ENCODE measurements around the gene ETNPPL.

Gene ETNPPL

GRCh38 chr4:108703966-108704365, 58.9 kb downstream of the ETNPPL start:
- DNase-seq (no peak), ATAC-seq (replicated peaks) (no peak)
- Mint-ChIP-seq H3K27me3 (peaks cover 0 to 6% of the 10 kb centered on the region in 2 donors), H3K9me3 (no peaks in the 10 kb centered on the region), H3K4me3 (no peak overlapping the region), H3K4me1 (ENCODE audit: low read depth in 2 of 2) (peaks cover 5 to 12% of the 10 kb centered on the region in 2 donors), H3K36me3 (ENCODE audit: insufficient read depth) (no peaks in the 10 kb centered on the region), H3K27ac (no peak overlapping the region)

DNA sequence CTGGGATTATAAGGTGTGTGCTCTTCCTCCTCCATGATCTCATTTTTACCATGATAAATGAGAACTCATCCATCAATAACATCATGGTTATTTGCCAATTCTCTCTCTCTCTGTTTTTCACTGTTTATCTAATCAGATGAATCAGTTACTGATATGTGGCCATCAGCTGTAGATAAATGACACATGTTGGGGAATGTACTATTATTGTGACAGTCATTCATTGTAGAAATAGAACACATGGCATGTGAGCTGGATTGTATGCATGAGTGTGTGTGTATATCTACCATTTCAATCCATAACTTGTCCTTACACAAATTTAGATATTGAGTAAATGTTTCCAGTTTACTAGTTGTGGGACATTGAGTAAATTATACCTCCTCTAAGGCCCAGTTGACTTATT, 59.5 kb downstream of the ETNPPL start:
- no peaks in the 10 kb centered on the region for H3K9me3 Mint-ChIP-seq
- peaks cover 5% of the 10 kb centered on the region in 2 donors for H3K27me3 Mint-ChIP-seq
- H3K4me3 Mint-ChIP-seq = no peak overlapping the region
- H3K36me3 Mint-ChIP-seq (ENCODE audit: insufficient read depth) = no peaks in the 10 kb centered on the region
- peak overlapping the region in 1 of 2 donors; percentile 76 for H3K27ac Mint-ChIP-seq
- H3K4me1 Mint-ChIP-seq (ENCODE audit: low read depth in 2 of 2) = peaks cover 5 to 12% of the 10 kb centered on the region in 2 donors
- DNase-seq (no peak), ATAC-seq (replicated peaks) (no peak)

DNA sequence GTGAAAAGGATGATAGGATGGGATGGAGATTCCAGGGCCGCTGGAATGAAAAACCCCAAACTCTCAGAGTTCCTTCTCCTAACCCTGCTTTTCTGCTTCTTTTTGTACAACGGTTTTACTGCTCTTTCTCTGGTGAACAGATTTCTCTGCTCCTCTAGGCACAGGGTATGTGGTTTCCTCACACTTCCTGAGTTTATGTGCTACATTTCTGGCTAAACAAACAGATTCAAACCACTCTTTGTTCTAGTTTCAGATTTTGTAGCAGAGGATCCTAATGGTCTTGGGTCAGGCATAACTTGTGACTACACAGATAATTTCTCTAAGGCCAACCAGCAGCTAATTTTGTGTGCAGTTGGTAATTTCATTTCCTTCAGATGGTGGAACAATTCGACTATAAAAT, 59.9 kb downstream of the ETNPPL start:
- Mint-ChIP-seq H3K36me3 (ENCODE audit: insufficient read depth) (no peaks in the 10 kb centered on the region), H3K9me3 (no peaks in the 10 kb centered on the region), H3K4me3 (no peak overlapping the region), H3K27me3 (peaks cover 5 to 7% of the 10 kb centered on the region in 2 donors), H3K27ac (peak overlapping the region in 1 of 2 donors; percentile 76), H3K4me1 (ENCODE audit: low read depth in 2 of 2) (peaks cover 5 to 12% of the 10 kb centered on the region in 2 donors)
- peak; percentile 70 for ATAC-seq (replicated peaks)
- DNase-seq = no peak

DNA sequence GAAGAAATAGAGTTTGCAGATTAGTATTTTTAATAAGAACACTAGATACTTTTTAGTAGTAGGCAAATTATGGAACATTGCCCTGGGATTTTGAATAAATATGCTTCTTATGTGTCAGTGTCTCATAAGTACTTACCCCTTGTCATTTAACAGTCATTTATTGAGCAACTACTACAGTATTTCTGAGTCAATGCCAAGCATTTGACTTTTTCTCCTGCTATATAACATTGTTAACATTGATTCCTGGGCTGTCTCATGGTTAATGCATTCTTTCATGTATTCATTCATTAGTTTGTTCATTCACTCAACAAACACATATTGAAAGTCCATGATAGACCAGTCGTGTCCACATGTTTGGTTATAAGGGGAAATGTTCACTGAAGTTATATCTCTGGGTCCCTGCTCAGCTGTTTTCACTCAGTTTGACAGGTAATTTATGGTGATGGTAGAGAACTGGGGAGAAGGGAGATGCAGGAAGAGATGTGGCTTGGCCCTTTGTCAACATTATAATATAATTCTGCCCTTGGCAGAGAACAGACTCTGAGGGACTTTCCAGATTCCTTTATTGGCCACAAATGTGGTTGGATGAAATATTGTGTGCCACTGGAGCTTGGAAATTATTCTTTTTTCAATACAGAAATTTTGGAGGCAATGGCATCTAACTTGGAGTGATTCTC, 62.6 kb downstream of the ETNPPL start:
- Mint-ChIP-seq H3K27me3 (peaks cover 0 to 7% of the 10 kb centered on the region in 2 donors), H3K4me1 (ENCODE audit: low read depth in 2 of 2) (peaks cover 5 to 12% of the 10 kb centered on the region in 2 donors), H3K4me3 (no peak overlapping the region), H3K36me3 (ENCODE audit: insufficient read depth) (no peaks in the 10 kb centered on the region), H3K27ac (no peak overlapping the region), H3K9me3 (no peaks in the 10 kb centered on the region)
- peak; percentile 36 for ATAC-seq (replicated peaks)
- no peak for DNase-seq

DNA sequence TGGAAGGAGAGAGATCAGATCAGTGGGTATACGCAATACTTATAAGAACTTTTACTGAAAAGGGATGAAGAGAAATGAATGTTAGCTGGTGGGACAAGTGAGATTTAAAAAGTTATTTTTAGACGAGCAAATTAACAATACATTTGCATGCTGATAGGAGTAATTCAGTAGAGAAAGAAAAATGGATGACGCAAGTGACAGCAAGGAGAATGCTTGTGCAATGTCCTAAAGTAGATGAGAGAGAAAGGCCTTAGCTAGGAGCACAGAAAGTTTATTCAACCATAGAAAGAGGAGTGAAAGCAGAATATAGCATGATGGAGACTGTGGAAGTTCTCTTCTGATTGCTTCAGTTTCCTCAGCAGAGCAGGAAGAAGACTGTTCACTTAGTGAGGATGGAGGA, 66.7 kb downstream of the ETNPPL start:
- no peak for ATAC-seq (replicated peaks)
- no peak for DNase-seq
- H3K9me3 Mint-ChIP-seq = no peaks in the 10 kb centered on the region
- H3K4me1 Mint-ChIP-seq (ENCODE audit: low read depth in 2 of 2) = peaks cover 0 to 4% of the 10 kb centered on the region in 2 donors
- H3K27ac Mint-ChIP-seq = no peak overlapping the region
- H3K4me3 Mint-ChIP-seq = no peak overlapping the region
- no peaks in the 10 kb centered on the region for H3K36me3 Mint-ChIP-seq (ENCODE audit: insufficient read depth)
- H3K27me3 Mint-ChIP-seq = peaks cover 0 to 7% of the 10 kb centered on the region in 2 donors

- ATAC-seq (replicated peaks) = no peak
- no peak for DNase-seq
- Mint-ChIP-seq H3K36me3 (ENCODE audit: insufficient read depth) (no peaks in the 10 kb centered on the region), H3K9me3 (no peaks in the 10 kb centered on the region), H3K27me3 (peaks cover 0 to 9% of the 10 kb centered on the region in 2 donors), H3K27ac (no peak overlapping the region), H3K4me1 (ENCODE audit: low read depth in 2 of 2) (peaks cover 0 to under 1% of the 10 kb centered on the region in 2 donors), H3K4me3 (no peak overlapping the region)
Measured at GRCh38 chr4:108695062-108695461, 67.8 kb downstream of the ETNPPL start.

GRCh38 chr4:108694423-108694822, 68.4 kb downstream of the ETNPPL start:
- ATAC-seq (replicated peaks) (no peak), DNase-seq (no peak)
- H3K4me3 Mint-ChIP-seq = no peak overlapping the region
- no peaks in the 10 kb centered on the region for H3K4me1 Mint-ChIP-seq (ENCODE audit: low read depth in 2 of 2)
- H3K27me3 Mint-ChIP-seq = peaks cover 0 to 13% of the 10 kb centered on the region in 2 donors
- H3K36me3 Mint-ChIP-seq (ENCODE audit: insufficient read depth) = no peaks in the 10 kb centered on the region
- no peak overlapping the region for H3K27ac Mint-ChIP-seq
- H3K9me3 Mint-ChIP-seq = no peaks in the 10 kb centered on the region

DNA sequence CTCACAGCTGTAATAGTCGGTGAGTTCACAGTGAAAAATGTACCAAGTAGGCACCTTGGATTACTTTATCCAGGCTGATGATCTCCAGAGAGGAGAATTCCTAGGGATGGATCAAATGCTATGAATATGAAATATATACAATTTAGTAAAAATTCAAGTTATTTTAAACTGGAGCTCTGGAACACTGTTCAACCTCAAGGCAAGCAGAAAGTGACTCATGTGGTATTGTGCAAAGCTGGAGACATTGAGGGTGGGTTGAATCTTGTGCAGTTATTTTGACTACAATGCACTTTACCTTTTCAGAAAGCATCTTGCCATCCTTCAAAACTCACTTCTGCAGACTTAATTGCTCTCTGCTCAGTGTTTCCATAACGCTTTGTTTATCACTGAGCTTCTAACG, 69.0 kb downstream of the ETNPPL start:
- no peaks in the 10 kb centered on the region for H3K4me1 Mint-ChIP-seq (ENCODE audit: low read depth in 2 of 2)
- H3K27ac Mint-ChIP-seq = no peak overlapping the region
- no peaks in the 10 kb centered on the region for H3K36me3 Mint-ChIP-seq (ENCODE audit: insufficient read depth)
- peaks cover 0 to 13% of the 10 kb centered on the region in 2 donors for H3K27me3 Mint-ChIP-seq
- H3K4me3 Mint-ChIP-seq = no peak overlapping the region
- DNase-seq = no peak
- ATAC-seq (replicated peaks) = no peak
- H3K9me3 Mint-ChIP-seq = no peaks in the 10 kb centered on the region

- Mint-ChIP-seq H3K27ac (no peak overlapping the region), H3K27me3 (peaks cover 0 to 7% of the 10 kb centered on the region in 2 donors), H3K4me1 (ENCODE audit: low read depth in 2 of 2) (no peaks in the 10 kb centered on the region), H3K4me3 (no peak overlapping the region), H3K36me3 (ENCODE audit: insufficient read depth) (no peaks in the 10 kb centered on the region), H3K9me3 (no peaks in the 10 kb centered on the region)
- DNase-seq = no peak
- ATAC-seq (replicated peaks) = no peak
Measured at GRCh38 chr4:108693211-108693610, 69.6 kb downstream of the ETNPPL start.

Measured in effector memory CD8-positive, alpha-beta T cell (primary cell).